GM21515 (cell line): Measurements from ENCODE around the gene TRAPPC2L.

ENCODE experiments used
- ATAC-seq: cut with Tn5 transposase; IDR thresholded peaks from one replicate; pipeline ENCODE4 v1.9.1; 2021; ENCODE audit not compliant: unreplicated experiment

Gene TRAPPC2L

DNA sequence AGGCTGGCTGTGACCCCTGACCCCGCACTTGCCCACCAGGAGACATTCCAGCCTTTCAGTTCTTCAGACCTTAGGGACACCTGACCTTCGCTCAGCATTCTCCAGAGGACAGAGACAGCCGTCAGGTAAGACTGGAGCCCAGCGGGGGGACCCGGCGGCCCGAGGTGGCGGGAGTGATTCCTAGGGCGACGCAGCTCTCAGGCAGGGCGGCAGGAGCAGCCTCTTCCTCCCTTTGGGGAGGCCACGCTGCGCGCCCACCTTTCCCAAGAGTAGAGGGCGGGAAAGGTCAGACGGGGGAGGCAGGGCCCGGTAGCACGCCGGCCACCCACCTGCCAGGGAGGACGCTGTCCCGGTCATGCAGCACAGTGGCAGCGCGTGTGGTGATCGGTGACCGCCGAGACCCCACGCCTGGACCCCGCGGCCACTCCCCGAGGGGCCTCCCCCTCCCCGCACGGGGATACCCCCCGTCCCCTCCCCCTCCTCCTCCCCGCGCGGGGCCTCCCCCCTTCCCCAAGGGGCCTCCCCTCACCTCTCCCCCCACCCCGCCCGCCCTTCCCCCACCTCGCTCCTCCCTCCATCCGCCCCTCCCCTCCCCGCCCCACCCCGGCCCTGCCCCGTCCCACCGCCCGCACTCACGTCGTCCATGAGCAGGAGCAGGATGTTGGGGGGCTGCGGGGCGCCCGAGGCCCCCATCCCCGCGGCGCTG, 652 bp upstream of the TRAPPC2L start:
- ATAC-seq, result no peak

- peak; percentile 38 for ATAC-seq
Observed at GRCh38 chr16:88857728-88858339, 907 bp downstream of the TRAPPC2L start.

- ATAC-seq, result no peak
Observed at GRCh38 chr16:88859381-88860091, 2.6 kb downstream of the TRAPPC2L start.

GRCh38 chr16:88861359-88861758, 4.4 kb downstream of the TRAPPC2L start:
- ATAC-seq, result no peak

DNA sequence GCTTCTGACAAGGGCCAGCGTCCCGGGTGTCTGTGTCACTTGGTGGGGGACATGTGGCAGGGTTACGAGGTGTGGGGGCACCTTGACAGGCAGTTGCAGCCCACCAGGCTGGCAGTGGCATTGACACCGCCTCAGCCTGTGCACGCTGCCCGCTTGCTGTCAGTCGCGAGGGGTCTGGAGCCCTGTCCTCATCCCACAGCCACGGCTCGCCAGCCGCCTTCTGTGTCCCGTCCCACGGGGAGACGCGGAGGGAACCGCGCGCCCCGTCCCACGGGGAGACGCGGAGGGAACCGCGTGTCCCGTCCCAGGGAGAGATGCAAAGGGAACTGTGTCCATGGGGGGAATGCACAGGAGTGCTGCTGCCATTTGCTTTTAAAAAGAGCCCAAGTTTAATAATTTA, 6.0 kb downstream of the TRAPPC2L start:
- ATAC-seq, result no peak

DNA sequence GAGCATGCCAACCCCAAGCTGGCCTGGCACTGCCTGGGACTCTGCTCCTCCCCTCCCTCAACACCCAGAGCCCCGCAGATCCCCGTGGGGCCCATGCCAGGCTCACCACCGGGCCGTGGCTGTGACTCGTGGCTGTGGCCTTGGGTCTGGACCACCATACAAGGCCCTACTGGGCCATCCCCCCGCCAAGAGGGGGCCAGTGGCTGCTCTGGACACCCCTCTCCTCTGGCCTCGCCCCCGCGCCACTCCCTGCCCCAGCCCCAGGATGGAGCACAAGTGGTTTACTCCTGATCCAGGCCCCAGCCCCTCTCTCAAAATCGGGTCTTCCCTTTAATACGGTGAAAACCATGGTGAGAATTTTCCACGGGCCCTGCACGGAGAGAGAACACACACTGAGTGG, 6.5 kb downstream of the TRAPPC2L start:
- ATAC-seq, result no peak

DNA sequence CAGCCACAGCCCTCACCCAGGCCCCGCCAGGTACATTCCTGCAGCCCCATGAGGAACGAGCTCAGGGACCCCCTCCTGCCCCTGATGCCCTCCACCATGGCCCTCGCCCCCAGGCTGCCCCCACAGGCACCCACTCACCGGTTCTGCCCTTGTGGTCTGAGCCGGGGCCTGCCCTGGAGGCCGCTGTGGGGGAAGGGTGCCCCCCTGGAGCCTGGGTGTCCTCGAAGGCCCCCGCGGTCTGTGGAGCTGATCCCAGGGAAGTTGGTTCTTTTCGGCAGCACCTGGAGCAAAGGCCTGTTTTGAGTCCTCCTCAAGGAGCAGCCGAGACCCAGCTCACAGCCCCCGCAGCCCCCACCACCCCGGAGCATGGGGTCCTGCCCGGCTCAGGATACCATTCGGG, 7.2 kb downstream of the TRAPPC2L start:
- no peak for ATAC-seq

DNA sequence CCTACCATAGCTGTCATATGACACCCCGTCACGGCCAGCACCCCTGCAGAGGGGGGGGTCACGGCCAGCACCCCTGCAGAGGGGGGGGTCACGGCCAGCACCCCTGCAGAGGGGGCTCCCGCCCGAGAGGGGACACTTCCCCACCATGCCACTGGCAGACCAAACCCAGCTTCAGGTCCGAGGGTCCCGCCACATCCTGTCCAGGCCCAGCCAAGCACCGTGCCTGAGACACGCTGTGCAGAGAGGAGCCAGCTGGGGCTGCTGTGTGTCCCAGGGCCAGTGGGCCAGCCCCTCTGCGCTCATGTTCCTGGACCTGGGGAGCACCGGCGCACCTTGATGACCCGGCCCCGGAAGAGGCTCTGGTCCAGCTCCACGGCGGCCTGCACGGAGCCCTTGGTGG, 7.6 kb downstream of the TRAPPC2L start:
- no peak for ATAC-seq

DNA sequence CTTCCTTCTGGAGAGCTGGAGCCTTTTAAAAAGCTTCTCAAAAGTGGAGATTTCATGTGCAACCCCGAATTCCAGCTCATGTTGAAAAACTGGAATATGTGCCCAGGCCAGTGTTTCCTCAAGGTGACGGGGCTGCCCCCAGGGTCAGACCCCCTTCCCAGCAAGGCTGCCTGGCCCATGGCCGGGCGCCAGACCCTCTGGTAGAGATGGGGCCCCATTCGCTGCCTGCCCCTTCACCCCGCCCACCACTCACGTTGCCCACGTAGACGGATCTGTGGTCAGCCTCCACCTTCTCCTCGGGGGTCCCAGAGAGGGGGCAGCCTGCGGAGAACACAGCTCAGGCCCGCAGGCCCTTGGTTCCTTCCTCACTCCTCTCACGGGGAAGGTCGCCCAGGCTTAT, 8.4 kb downstream of the TRAPPC2L start:
- no peak for ATAC-seq

DNA sequence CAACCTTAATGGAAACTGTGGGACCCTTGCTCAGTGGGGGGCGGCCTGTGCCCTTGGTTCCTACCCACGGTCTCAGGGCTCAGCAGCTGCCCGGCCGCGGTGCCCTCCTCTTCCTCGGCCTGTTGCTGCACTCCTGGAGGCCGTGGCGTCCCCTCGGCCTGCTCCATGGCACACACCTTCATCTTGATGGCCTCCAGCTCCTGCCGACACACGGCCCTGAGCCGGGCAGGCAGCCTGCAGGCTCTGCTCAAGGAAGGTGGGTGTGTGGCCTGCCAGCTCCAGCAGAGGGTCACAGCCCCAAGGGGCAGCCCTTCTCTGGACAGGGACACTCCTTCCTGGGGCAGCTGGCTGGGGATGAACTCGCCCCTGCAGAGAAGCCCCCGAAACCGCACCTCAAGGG, 8.8 kb downstream of the TRAPPC2L start:
- ATAC-seq, result no peak

DNA sequence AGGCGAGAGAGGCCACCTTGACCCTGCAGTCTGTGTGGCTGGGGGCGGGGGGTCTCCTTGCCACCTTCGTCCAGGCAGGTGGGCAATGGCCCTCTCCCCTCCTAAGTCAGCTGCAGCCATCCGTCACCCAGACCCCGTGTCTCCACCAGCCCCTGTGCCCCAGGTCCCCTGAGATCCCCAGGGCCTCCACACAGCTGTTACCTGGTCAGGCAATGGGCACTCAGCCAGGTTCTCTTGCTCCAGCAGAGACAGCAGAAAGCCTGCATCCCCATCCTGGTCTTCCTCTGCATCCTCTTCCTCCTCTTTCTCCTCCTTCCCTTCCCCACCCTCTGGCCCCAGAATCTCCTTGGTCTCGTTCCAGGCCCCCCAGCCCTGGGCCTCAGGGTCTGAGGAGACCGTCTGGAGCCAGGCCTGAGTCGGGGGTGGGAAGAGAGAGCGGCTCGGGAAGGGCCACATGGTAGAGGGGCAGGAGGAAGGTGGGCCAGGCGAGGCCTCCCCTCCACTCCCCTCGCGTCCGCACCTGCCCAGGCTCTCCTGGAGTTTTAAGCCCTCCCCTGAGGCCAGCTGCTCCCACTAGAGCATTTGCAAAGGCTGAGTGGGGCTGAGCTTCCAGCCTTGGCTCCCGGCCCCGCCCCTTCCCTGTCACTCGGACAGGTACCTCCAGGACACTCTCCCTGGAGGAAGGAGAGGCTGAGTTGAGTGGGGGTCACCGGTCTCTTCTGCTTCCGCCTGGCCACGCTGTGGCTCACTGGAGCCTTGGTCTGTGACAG, 9.4 kb downstream of the TRAPPC2L start, which contains the start of gene PABPN1L:
PABPN1L (minus strand) TSS at position 510 of the 770 bp plus-strand sequence; CDS start at position 456, 54 bp downstream.
- no peak for ATAC-seq

GRCh38 chr16:88867581-88868246, 10.8 kb downstream of the TRAPPC2L start:
- ATAC-seq, result no peak

DNA sequence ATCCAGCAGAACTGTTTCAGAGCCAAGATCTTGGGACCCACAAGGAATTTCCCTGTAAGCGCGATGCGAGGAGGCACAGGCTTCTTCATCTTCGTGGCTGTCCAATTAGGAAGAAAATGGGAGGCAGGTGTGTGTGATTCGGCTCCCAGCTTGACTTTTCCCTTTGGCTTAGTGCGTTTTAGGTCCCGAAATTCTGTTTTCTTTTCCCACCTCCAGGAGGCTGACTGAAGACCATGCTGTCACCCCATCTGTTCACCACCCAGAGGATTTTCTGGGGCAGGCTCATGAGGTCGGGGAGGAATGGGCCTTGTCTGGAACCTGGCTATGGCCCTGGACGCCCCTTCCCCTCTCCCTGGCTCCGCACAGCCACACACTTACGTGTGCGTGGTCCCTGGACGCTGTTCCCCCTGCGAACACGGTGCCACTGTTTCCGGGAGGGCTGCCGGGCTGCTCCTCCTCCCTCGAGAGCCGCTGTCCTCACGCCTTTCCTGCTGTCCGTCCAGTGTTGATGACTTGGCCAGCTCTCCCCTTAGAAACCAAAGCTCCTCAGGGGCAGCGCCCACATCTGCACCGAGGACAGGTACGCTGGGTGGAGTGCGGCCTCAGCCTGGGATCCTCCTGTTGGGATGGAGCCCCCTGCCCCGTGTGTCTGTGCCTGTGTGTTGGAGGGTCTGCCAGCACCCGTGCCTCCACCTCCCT, 12.2 kb downstream of the TRAPPC2L start:
- ATAC-seq, result no peak

DNA sequence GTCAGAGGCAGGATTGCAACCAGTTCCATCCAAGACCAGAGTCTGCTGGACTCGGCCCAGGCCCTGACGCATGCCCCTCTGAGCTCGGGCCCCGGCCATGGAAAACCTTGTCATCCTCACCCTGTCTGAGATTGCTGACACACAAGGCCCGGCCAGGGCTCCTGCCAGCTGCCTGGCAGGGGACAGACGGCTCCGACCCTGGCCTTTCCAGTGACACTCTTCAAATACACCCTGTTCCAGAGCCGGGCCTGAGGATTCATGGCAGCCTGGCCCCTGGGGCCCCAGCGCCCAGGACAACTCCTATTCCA, 12.7 kb downstream of the TRAPPC2L start:
- ATAC-seq, result no peak

GRCh38 chr16:88870608-88871348, 13.9 kb downstream of the TRAPPC2L start:
- no peak for ATAC-seq

DNA sequence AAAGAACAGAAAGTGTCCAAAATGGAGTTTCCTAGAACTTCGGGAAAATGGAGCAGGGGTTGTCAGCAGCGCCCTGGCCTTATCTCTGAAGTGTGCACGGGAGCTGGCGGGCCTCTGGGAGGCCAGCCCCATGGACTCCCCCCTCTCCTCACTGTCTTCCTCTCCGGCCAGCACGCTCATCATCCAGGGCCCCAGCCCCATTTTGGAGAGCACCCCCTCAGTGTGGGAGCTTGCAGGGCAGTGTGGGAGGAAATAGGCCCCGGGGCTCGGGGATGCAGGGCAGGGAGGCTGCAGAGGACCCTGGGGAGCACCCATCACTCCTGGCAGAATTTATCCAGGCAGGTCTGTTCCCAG, 14.4 kb downstream of the TRAPPC2L start:
- no peak for ATAC-seq

DNA sequence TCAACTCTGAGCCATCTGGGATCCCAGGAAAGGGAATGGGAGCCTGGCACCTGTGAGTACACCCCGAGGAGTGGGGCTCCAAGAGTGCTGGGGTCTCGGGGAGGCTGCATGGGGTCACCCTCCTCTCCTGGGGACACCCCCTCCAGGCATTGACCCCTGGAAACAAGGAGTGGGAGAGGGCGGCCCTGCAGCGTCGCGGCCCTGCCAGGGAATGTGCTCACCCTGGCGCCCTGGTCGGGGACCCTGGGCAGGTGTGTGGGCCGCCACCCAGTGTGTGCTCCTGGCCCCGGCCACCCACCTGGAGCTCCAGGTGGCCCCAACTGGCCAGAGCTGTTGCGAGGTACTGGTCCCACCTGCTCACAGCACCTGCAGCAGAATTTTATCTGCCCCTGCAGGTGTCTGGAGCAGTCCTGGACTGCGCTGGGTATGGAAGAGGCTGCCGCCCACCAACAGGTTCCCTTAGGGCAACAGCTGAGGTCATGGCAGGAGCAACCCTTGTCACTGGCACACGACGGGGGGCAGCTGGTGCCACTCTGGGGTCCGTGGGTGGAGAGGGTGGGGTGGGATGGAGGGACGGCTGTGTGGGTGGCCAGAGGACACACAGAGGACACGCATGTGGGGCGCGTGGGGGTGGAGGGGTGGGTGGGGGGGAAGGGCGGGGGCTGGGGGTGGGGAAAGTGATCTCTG, 14.9 kb downstream of the TRAPPC2L start:
- no peak for ATAC-seq

DNA sequence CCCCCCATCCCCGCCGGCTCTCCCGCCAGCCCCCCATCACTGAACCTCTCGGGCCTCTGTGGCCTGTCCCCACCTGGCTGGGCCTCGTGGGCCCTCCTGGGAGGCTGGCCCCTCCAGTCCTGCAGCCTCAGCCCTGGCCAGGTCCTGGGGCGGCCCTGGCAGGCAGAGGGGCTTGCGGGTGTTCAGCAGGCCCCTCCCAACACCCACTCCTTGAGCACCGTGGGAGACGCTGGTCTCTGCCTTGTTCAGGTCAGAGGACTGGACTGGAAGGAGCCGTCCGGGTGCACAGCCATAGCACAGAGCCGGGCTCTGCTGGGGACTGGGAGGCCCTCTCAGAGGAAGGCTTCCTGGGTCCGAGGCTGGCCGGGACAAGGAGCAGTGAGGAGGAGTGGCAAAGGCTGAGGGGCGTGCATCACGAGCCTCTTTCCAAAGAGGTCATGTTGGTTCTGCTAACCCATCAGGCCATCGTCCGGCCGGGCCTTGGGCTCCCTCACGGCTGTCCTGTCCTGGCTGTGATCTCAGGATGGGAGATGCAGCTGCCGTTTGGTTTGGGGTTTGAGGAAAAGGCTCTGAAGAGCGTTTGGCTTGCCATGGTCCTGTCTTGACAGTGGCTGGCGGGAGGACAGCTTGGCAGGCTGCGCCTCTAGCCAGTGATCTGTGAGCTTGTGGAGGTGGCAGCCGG, 15.9 kb downstream of the TRAPPC2L start:
- ATAC-seq, result no peak
